ENCODE results near the gene PKNOX2.
A peak's percentile ranks its signal among the peaks of the same experiment; 100 is the strongest.

The PKNOX2 gene

GRCh38 chr11:125382314-125382791 is 217.8 kb downstream of the PKNOX2 start:
- DNase-seq (ENCODE audit: low spot score) = no peak

DNA sequence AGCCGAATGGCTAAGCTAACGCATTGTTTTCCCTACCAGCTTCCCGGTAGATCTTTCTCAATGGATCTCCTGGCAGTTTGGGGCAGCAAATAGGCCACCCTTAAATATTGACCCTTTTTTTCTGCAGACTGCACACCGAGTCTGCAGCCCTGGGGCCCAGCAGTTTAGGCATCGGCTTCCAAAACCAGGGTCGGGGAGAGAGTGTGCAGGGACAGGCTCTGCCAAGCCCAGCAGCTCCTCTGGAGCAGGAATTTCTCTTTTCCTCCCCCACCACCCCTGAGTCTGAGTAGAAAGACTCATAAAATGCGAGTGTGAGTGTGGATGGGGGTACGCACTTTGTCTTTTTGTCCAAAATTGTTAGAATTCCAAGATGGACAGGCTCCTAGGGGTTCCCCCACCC is 218.3 kb downstream of the PKNOX2 start:
- DNase-seq (ENCODE audit: low spot score) = no peak

GRCh38 chr11:125384825-125385224 is 220.3 kb downstream of the PKNOX2 start:
- DNase-seq (ENCODE audit: low spot score) = no peak

GRCh38 chr11:125387901-125388300 is 223.3 kb downstream of the PKNOX2 start:
- no peak for DNase-seq (ENCODE audit: low spot score)

- DNase-seq (ENCODE audit: low spot score) = no peak
These were observed 224.1 kb downstream of the PKNOX2 start for GRCh38 chr11:125388611-125389010.

GRCh38 chr11:125389339-125390166 is 225.0 kb downstream of the PKNOX2 start:
- no peak for DNase-seq (ENCODE audit: low spot score)

DNA sequence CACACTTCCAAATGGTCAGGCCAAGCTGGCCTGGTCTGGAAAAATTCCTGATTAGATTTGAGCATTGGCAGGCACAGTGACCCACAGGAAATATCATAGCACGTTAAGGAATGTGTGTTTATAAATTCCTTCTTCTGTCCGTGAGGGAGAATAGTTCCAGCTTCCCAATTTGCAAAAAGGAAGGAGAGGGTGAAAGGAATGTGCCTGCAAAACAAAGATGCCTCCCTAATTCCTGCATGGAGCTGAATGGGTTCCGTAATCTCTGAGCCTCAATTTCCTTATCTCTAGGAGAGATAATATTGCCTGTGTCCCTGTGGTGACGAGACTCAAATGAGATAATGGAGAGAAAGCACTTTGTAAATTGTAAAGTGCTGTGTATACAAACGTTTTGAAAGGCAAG is 226.4 kb downstream of the PKNOX2 start:
- DNase-seq (ENCODE audit: low spot score) = peak; percentile 73

- DNase-seq (ENCODE audit: low spot score) = no peak
These were observed 228.8 kb downstream of the PKNOX2 start for GRCh38 chr11:125393331-125393730.

GRCh38 chr11:125394296-125394695 is 229.7 kb downstream of the PKNOX2 start:
- no peak for DNase-seq (ENCODE audit: low spot score)

GRCh38 chr11:125397421-125397820 is 232.9 kb downstream of the PKNOX2 start:
- no peak for DNase-seq (ENCODE audit: low spot score)

DNA sequence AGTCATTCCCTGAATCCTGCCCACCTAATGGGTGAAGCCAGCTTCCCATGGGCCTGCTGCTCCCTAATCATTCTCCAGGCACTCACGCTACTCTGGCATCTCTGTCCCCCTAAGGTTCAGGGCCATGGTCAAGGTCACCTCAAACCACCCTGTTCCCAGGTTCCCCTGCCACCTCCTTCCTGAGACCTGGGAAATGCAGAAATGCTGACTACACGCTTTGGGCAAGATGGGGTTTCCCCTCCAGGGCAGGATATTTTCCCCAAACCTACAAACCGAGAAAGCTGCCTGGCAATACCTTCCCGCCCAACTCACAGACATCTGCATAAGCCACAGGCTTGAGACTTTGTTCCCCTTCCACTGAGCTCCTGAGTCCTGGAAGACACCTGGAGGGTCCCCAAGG is 233.9 kb downstream of the PKNOX2 start:
- DNase-seq (ENCODE audit: low spot score) = no peak

DNA sequence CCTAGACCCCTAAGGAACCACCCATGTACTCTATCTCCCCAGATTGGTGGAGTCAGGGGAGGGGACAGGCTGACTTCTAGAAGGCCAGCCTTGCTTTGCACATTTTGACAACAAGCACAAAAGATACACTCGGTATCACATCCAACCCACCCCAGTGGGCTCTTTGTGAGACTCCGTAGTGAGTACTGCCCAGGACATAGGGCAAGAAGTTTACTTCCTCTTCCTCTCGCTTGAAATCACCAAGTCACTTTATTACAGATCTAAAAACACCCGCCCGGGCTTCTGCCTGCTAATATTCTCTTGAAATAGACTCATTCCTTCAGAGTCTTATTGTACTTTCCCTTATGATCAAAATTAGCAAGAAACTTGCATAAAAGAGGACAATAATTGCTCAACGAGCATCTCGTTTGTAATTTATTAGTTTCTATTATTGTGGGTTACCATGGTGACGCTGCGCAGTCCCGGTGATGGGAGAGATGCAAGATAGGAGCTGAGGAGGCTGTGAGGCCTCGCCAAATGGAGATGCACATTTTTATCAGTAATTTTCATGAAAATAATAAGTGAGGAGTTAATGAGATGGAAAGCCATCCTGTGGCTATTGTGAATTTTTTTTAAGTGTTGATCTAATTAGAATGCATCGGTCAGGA is 234.6 kb downstream of the PKNOX2 start:
- DNase-seq (ENCODE audit: low spot score) = no peak

- DNase-seq (ENCODE audit: low spot score) = no peak
These were observed 235.4 kb downstream of the PKNOX2 start for GRCh38 chr11:125399945-125400344.

- no peak for DNase-seq (ENCODE audit: low spot score)
These were observed 236.7 kb downstream of the PKNOX2 start for GRCh38 chr11:125401235-125401634.

- DNase-seq (ENCODE audit: low spot score) = no peak
These were observed 237.2 kb downstream of the PKNOX2 start for GRCh38 chr11:125401746-125402145.

GRCh38 chr11:125402435-125402834 is 237.9 kb downstream of the PKNOX2 start:
- DNase-seq (ENCODE audit: low spot score) = no peak

GRCh38 chr11:125404157-125404810 is 239.7 kb downstream of the PKNOX2 start:
- no peak for DNase-seq (ENCODE audit: low spot score)

DNA sequence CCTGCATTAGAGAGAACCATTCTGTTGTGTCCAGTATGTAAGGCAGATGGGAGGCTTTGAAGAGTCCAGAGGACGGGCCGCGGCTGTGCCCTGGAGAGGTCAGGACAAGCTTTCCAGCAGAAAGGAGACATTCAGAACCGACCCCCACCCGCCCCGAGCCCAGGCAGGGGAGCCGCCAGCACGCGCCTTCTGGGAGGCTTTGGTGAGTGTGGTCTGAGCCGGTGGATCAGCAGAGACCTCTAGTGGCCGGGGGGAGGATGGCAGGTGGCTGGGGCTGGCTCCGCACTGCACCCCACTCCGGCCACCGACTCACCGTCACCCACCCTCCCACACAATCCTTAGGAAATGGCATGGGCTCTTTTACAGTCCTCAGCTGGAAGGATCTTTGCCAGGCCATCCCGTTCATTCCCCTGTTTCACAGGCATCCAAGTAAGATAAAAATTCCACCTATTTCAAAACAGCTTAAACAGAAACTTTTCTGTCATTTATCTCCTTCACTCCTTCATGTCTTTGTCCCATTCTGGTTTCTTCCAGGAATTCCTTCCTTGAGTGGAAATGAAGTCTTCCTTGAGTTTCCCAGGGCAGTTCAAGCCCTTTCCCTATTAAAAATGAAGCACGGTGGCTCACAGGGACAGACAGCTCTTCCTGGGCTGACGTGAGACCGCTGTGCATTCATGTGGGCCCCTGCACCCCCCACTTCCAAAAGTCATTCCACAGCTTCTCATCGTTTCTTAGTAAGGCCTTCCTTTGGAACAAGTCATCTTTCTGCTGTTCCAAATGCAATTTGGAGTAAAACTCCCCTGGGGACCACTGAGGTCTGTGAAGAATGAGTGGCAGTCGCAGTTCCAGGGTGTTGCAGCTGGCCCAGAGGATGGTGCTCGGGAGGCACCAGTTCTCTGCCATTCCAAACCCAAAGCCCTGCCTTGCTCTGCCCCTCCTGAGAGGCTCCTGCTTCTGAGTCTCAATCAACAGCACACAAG is 240.6 kb downstream of the PKNOX2 start:
- DNase-seq (ENCODE audit: low spot score) = peak; percentile 93

GRCh38 chr11:125407046-125407445 is 242.5 kb downstream of the PKNOX2 start:
- no peak for DNase-seq (ENCODE audit: low spot score)

- DNase-seq (ENCODE audit: low spot score) = no peak
These were observed 243.8 kb downstream of the PKNOX2 start for GRCh38 chr11:125408311-125408711.

DNA sequence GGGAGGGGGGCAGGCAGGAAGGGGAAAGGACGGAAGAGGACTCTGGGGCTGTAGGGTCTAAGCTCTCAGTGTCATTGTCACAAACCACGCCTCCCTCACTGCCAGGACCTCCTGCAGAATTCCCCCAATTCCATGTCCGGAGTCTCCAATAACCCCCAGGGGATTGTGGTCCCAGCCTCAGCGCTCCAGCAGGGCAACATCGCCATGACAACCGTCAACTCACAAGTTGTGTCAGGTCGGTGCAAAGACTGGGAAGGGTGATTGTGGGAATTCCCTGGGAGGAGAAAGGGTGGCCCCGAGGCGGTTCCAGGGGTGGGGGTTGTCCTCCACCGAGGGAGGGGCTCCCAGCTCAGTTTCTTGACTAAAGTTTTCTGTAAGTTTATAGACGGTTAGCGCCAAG is 245.5 kb downstream of the PKNOX2 start:
- no peak for DNase-seq (ENCODE audit: low spot score)

DNA sequence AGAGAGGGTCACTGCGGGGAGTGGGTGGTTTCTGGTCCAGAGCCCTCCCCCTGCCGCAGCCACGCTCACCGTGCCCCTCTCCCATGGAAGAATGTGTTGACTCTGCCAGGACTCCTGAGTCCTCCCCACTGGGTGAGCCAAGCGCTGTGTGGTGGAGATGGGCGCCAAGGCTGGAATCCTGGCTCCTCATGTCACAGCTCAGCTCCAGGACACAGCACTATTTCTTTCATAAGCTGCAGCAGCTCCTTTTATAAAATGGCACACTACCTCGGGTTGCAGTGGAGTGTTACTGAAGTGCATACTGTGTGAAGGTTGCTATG is 247.6 kb downstream of the PKNOX2 start:
- DNase-seq (ENCODE audit: low spot score) = no peak

Measured in GM03348 (cell line).